Measurements from ENCODE around the gene CHRM2.

- no peak for TF ChIP-seq CTCF (IDR thresholded peaks at IDR 0.05)
- no peak for TF ChIP-seq EZH2phosphoT487 (IDR thresholded peaks at IDR 0.05)
Observed at GRCh38 chr7:136887317-136887716, 18.9 kb downstream of the CHRM2 start.
